CD4-positive, alpha-beta T cell (primary cell): Measurements from ENCODE around the gene KCNIP4. TPM values are rescaled to one million over a fixed set of nuclear protein-coding genes. Genes with fewer than 3 reads are reported as not detected.

Experiments
- ATAC-seq: fragments of 200-7000 bp; cut with Tn5 transposase; one replicate; pipeline ENCODE4 v1.10.0; 2022; ENCODE audit warnings: mild to moderate bottlenecking; ENCODE audit not compliant: poor library complexity
- CTCF ChIA-PET: fragments of 350-600 bp; sonication (Branson Sonifier 250); formaldehyde crosslinking; loops from one replicate; lab custom pipeline; 2021; ENCODE audit warnings: antibody characterized with exemption, inconsistent platforms; lab: Charles Lee
- POLR2A ChIA-PET: fragments of 350-600 bp; sonication (Branson Sonifier 250); formaldehyde crosslinking; loops from one replicate; lab custom pipeline; 2021; ENCODE audit warnings: antibody characterized with exemption, inconsistent platforms; lab: Charles Lee
- DNase-seq, 14 experiments: peaks; one replicate each; pipeline ENCODE4 v3.0.0-alpha.2; 2013 to 2020; ENCODE audit warnings: mixed read lengths in 2 of 14
- H3K27ac ChIP-seq, 2 donors: one replicate each; pipeline versions ENCODE4 v1.5.1 to v1.7.0; 2013; ENCODE audit warnings: low read length in 2 of 2, low read depth in 1 of 2, mild to moderate bottlenecking in 1 of 2
- H3K27me3 ChIP-seq, 2 experiments: 1 replicate in 1 of 2; 2 replicates in 1 of 2; pipeline versions ENCODE4 v1.6.1 to v1.7.0; 2013; ENCODE audit warnings: low read length in 2 of 2, control low read depth in 1 of 2, mild to moderate bottlenecking in 1 of 2, moderate library complexity in 1 of 2; ENCODE audit not compliant: insufficient read depth in 2 of 2, control insufficient read depth in 1 of 2
- H3K36me3 ChIP-seq: one replicate; pipeline ENCODE4 v1.6.1; 2013; ENCODE audit warnings: low read length, control low read depth; ENCODE audit not compliant: insufficient read depth
- H3K4me1 ChIP-seq: one replicate; pipeline ENCODE4 v1.6.1; 2013; ENCODE audit warnings: low read length, control low read depth; ENCODE audit not compliant: insufficient read depth
- H3K4me3 ChIP-seq: one replicate; pipeline ENCODE4 v1.5.1; 2013; ENCODE audit warnings: mild to moderate bottlenecking, low read length, moderate library complexity
- H3K9me3 ChIP-seq, 2 experiments: 1 replicate in 1 of 2; 2 replicates in 1 of 2; pipeline versions ENCODE4 v1.6.1 to v1.7.0; 2013; ENCODE audit warnings: low read length in 2 of 2, mild to moderate bottlenecking in 2 of 2, control low read depth in 1 of 2, moderate library complexity in 1 of 2; ENCODE audit not compliant: control insufficient read depth in 1 of 2, insufficient read depth in 1 of 2
- H3K27ac Mint-ChIP-seq: one replicate; pipeline ENCODE4 v1.8.0; 2020; ENCODE audit warnings: mixed read lengths
- H3K27me3 Mint-ChIP-seq: one replicate; pipeline ENCODE4 v1.8.0; 2021; ENCODE audit warnings: mixed read lengths
- H3K36me3 Mint-ChIP-seq: one replicate; pipeline ENCODE4 v1.8.0; 2021; ENCODE audit warnings: low read depth, mixed read lengths
- H3K4me1 Mint-ChIP-seq: one replicate; pipeline ENCODE4 v1.8.0; 2021; ENCODE audit warnings: low read depth, mixed read lengths
- H3K4me3 Mint-ChIP-seq: one replicate; pipeline ENCODE4 v1.8.0; 2020; ENCODE audit warnings: mild to moderate bottlenecking, mixed read lengths
- H3K9me3 Mint-ChIP-seq: one replicate; pipeline ENCODE4 v1.8.0; 2020; ENCODE audit warnings: mixed read lengths
- CTCF ChIP-seq: fragments of 200-600 bp; IDR thresholded peaks from one replicate; pipeline ENCODE4 v1.8.0; 2022; ENCODE audit warnings: antibody characterized with exemption, mild to moderate bottlenecking
- intact Hi-C, 2 experiments: fragments of 100-400 bp; cut with DNase I in 1 of 2; cut with micrococcal nuclease in 1 of 2; formaldehyde crosslinking; loops; one replicate each; pipeline versions ENCODE4 v1.15.1 to v1.9.0; 2023 to 2025; cut with DNase I, micrococcal nuclease
- microRNA-seq: library from miRNA; unstranded; fragments of <30 nt; microRNA quantifications from one replicate; pipeline ENCODE4 v1.2.0, GENCODE V29; 2021; ENCODE audit warnings: borderline microRNAs expressed, borderline replicate concordance
- total RNA-seq, 174 experiments: library from RNA in 2 of 174; stranded (reverse) in 2 of 174; gene quantifications; one replicate each; pipeline ENCODE4 v1.2.3 and lab custom pipeline; 2021 to 2026

Gene KCNIP4
- total RNA-seq, 2 experiments from 2014 or later, result not detected

DNA sequence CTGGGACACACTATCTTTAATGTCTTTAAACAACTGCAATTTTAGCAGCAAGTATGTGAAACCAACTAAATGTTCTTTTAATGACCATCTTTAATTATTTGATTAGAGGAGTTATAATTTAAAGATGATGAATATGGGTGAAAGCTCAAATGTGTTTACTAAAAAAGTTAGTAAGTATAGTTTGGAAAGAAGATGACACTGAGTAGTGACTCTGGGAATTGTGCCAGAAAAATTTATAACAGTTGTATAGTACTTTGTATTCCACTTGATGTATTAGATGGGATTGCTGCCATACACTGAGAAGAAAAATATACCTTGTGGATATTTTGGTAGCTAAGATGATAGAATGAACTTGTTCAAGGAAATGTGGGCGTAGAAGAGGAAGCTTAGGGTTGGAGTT is 1267.8 kb downstream of the KCNIP4 start:
- no peak overlapping the region for H3K27ac ChIP-seq
- Mint-ChIP-seq H3K9me3 (no peaks in the 10 kb centered on the region), H3K36me3 (no peaks in the 10 kb centered on the region), H3K27ac (no peak overlapping the region), H3K4me1 (no peaks in the 10 kb centered on the region), H3K27me3 (peaks cover 23% of the 10 kb centered on the region), H3K4me3 (no peak overlapping the region)
- H3K36me3 ChIP-seq, result no peaks in the 10 kb centered on the region
- no peak for DNase-seq
- CTCF ChIA-PET, result no interaction called here
- POLR2A ChIA-PET, result no interaction called here
- TF ChIP-seq CTCF, result no peak
- H3K9me3 ChIP-seq, result no peaks in the 10 kb centered on the region
- no peak for ATAC-seq
- no peaks in the 10 kb centered on the region for H3K4me1 ChIP-seq
- peaks cover 0 to 2% of the 10 kb centered on the region in 2 experiments for H3K27me3 ChIP-seq
- H3K4me3 ChIP-seq, result no peak overlapping the region
- intact Hi-C loops, result loop anchor here (5.0 to 10.0 kb wide), 2 partner anchors 258 to 1456 kb away; no protein-coding TSS in a partner anchor

DNA sequence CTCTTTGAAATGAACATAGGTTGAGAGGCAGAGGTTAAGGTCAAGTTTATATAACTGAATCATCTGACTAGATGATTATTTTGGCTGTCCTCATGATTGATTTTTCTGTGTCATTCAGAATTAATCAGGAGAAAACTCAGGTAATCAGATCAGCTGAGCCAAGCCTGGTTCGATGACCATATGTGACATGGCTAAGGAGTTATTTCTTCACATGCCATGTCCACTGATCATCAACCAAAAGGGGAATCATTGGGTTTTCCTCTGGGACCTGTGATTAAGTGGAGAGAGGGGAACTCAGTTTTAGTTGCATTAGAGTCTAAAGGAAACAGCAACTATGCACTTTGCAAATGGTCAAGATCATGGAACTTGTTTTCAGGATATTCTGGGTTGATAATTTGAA is 1268.6 kb downstream of the KCNIP4 start:
- H3K36me3 Mint-ChIP-seq, result no peaks in the 10 kb centered on the region
- H3K4me3 Mint-ChIP-seq, result no peak overlapping the region
- no peaks in the 10 kb centered on the region for H3K9me3 Mint-ChIP-seq
- Histone ChIP-seq H3K4me3 (no peak overlapping the region), H3K27me3 (peaks cover 0 to 7% of the 10 kb centered on the region in 2 experiments), H3K4me1 (no peaks in the 10 kb centered on the region), H3K9me3 (no peaks in the 10 kb centered on the region), H3K27ac (no peak overlapping the region), H3K36me3 (no peaks in the 10 kb centered on the region)
- no peaks in the 10 kb centered on the region for H3K4me1 Mint-ChIP-seq
- TF ChIP-seq CTCF, result no peak
- DNase-seq (no peak), ATAC-seq (no peak)
- no peak overlapping the region for H3K27ac Mint-ChIP-seq
- CTCF ChIA-PET, result no interaction called here
- H3K27me3 Mint-ChIP-seq, result peaks cover 29% of the 10 kb centered on the region
- POLR2A ChIA-PET, result no interaction called here
- intact Hi-C loops, result loop anchor here (5.0 to 10.0 kb wide), 2 partner anchors 258 to 1455 kb away; no protein-coding TSS in a partner anchor

Small RNA genes lying within 50 kb of the gene (microRNA-seq; reads per million reads assigned to microRNA genes)
- not detected for gene MIR7978
